ENCODE measurements around the gene ANXA10. TPM values are rescaled to one million over a fixed set of nuclear protein-coding genes. Genes with fewer than 3 reads are reported as not detected.
"Not testable (repeated sequence)": the region's sequence is repeated elsewhere in the genome, so short reads cannot be mapped to it uniquely, and the experiment has no call there.

The ANXA10 gene
- total RNA-seq, 2 experiments from 2014 or later: not detected

- Mint-ChIP-seq H3K4me1 (ENCODE audit: low read depth) (no peaks in the 10 kb centered on the region), H3K9me3 (ENCODE audit: insufficient read depth) (no peaks in the 10 kb centered on the region), H3K4me3 (no peak overlapping the region), H3K36me3 (ENCODE audit: low read depth) (no peaks in the 10 kb centered on the region), H3K27me3 (ENCODE audit: low read depth) (peaks cover 3% of the 10 kb centered on the region), H3K27ac (no peak overlapping the region)
- ATAC-seq (no peak), DNase-seq (no peak)
- POLR2A ChIA-PET: no interaction called here
- CTCF ChIA-PET: no interaction called here
These were observed 31.8 kb downstream of the ANXA10 start for GRCh38 chr4:168124008-168124641.

DNA sequence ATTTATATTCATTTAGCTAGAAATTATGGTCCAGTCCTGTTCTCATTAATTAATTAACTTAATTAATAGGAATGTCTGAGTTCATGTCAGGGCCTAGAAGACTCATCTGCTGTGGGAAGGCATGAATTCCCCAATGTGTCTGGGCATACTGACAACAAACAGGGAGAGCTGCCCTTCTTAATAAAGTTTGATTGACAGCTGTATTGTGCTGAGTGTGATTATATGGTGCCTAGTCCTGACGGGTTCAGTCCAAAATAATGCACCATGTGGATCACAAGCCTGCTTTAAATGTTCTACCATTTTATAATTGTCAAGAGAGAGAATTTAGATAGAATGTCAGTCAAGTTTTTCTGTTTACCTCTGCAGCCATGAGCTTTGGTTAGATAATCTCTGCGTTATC is 34.6 kb downstream of the ANXA10 start:
- no peaks in the 10 kb centered on the region for H3K9me3 Mint-ChIP-seq (ENCODE audit: insufficient read depth)
- ChIA-PET CTCF (no interaction called here), POLR2A (no interaction called here)
- no peak overlapping the region for H3K27ac Mint-ChIP-seq
- no peak overlapping the region for H3K4me3 Mint-ChIP-seq
- ATAC-seq (no peak), DNase-seq (no peak)
- H3K27me3 Mint-ChIP-seq (ENCODE audit: low read depth): peaks cover 3% of the 10 kb centered on the region
- H3K36me3 Mint-ChIP-seq (ENCODE audit: low read depth): no peaks in the 10 kb centered on the region
- H3K4me1 Mint-ChIP-seq (ENCODE audit: low read depth): no peaks in the 10 kb centered on the region

- no peaks in the 10 kb centered on the region for H3K4me1 Mint-ChIP-seq (ENCODE audit: low read depth)
- no peak overlapping the region for H3K4me3 Mint-ChIP-seq
- ChIA-PET POLR2A (no interaction called here), CTCF (no interaction called here)
- H3K27ac Mint-ChIP-seq: no peak overlapping the region
- ATAC-seq: no peak
- DNase-seq: no peak
- H3K27me3 Mint-ChIP-seq (ENCODE audit: low read depth): peaks cover 3% of the 10 kb centered on the region
- H3K36me3 Mint-ChIP-seq (ENCODE audit: low read depth): no peaks in the 10 kb centered on the region
- no peaks in the 10 kb centered on the region for H3K9me3 Mint-ChIP-seq (ENCODE audit: insufficient read depth)
These were observed 36.3 kb downstream of the ANXA10 start for GRCh38 chr4:168128601-168129000.

DNA sequence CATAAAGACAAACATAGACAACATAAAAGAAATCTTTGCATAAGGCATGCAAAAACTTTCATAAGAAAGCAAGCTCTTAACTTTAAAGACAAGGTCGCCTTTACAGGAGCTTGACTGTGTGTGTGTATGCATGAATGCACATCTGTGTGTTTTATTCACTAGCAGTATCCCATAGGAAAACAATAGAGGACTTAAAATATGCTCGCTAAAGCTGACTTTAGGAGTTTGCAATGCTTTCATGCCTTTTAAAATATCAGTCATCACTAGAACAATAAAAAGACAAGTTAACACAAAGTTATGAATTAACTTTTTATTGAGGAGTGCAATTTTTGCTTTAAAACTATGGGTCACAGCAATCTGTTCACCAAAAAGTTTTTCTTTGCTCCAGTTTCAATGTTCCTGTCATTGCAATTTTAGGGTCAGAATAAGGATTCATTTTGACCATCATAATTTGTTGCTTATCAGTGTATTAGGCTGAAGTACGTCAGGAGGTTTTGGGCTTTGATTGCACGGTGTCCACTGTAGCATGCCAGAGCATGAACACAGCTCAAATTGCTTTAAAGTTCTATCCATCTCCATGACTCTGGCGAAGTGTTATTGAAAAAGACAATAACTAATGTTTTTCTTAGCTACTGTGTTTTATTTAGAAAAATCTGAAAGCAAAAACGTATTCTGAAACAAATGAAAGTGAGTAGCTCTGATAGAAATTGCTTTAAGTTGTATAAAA is 36.9 kb downstream of the ANXA10 start:
- CTCF ChIA-PET: no interaction called here
- POLR2A ChIA-PET: no interaction called here

GRCh38 chr4:168129802-168130201 is 37.5 kb downstream of the ANXA10 start:
- no peaks in the 10 kb centered on the region for H3K9me3 Mint-ChIP-seq (ENCODE audit: insufficient read depth)
- ATAC-seq (no peak), DNase-seq (no peak)
- CTCF ChIA-PET: no interaction called here
- no peaks in the 10 kb centered on the region for H3K36me3 Mint-ChIP-seq (ENCODE audit: low read depth)
- peaks cover 7% of the 10 kb centered on the region for H3K27me3 Mint-ChIP-seq (ENCODE audit: low read depth)
- no peak overlapping the region for H3K4me3 Mint-ChIP-seq
- POLR2A ChIA-PET: no interaction called here
- no peak overlapping the region for H3K27ac Mint-ChIP-seq
- no peaks in the 10 kb centered on the region for H3K4me1 Mint-ChIP-seq (ENCODE audit: low read depth)

More for the DNA sequence above, 36.9 kb downstream of the ANXA10 start:
- no peaks in the 10 kb centered on the region for H3K36me3 Mint-ChIP-seq (ENCODE audit: low read depth)
- no peak overlapping the region for H3K4me3 Mint-ChIP-seq
- H3K27me3 Mint-ChIP-seq (ENCODE audit: low read depth): peaks cover 3% of the 10 kb centered on the region
- no peaks in the 10 kb centered on the region for H3K4me1 Mint-ChIP-seq (ENCODE audit: low read depth)
- ATAC-seq: no peak
- DNase-seq: no peak
- no peaks in the 10 kb centered on the region for H3K9me3 Mint-ChIP-seq (ENCODE audit: insufficient read depth)
- no peak overlapping the region for H3K27ac Mint-ChIP-seq

DNA sequence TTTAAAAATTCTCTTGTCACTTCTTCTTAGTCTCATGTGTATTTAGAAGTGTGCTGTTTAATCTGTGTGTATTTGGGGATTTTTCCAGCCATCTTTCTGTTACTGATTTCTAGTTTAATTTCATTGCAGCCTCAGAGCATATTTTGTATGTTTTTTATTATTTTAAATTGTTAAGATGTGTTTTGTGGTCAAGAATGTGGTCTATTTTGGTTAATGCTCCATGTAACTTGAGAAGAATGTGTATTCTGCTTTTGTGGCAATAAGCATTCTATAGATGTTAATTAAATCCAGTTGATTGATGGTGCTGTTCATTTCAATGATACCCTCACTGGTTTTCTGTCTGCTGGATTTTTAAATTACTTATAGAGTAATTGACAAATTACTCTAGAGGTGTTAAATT is 38.9 kb downstream of the ANXA10 start:
- ATAC-seq: no peak
- no peak overlapping the region for H3K27ac Mint-ChIP-seq
- no peaks in the 10 kb centered on the region for H3K9me3 Mint-ChIP-seq (ENCODE audit: insufficient read depth)
- H3K36me3 Mint-ChIP-seq (ENCODE audit: low read depth): no peaks in the 10 kb centered on the region
- no peak for DNase-seq
- no peak overlapping the region for H3K4me3 Mint-ChIP-seq
- peaks cover 11% of the 10 kb centered on the region for H3K27me3 Mint-ChIP-seq (ENCODE audit: low read depth)
- ChIA-PET CTCF (no interaction called here), POLR2A (no interaction called here)
- H3K4me1 Mint-ChIP-seq (ENCODE audit: low read depth): no peaks in the 10 kb centered on the region

DNA sequence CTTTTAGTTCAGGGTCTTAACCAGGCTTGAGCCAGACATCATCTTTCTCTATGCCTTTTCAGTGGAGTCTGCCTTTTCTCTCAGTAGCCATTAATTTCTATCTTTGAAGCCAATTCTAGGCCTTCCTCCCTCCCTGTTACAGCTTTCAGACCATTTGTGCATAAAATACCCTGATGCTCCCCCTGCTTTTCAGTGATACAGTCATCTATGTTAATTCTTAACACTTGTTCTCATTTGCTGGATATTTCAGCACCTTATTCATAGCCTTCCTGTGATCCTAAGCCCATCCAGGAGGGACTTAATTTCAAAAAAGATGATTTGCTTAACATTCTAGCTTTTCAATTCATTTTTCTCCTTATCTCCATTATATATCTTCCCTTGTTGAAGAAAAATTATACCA is 42.3 kb downstream of the ANXA10 start:
- Mint-ChIP-seq H3K27me3 (ENCODE audit: low read depth) (peaks cover 8% of the 10 kb centered on the region), H3K9me3 (ENCODE audit: insufficient read depth) (no peaks in the 10 kb centered on the region), H3K27ac (no peak overlapping the region), H3K4me1 (ENCODE audit: low read depth) (no peaks in the 10 kb centered on the region), H3K36me3 (ENCODE audit: low read depth) (no peaks in the 10 kb centered on the region), H3K4me3 (no peak overlapping the region)
- ATAC-seq (no peak), DNase-seq (no peak)
- ChIA-PET CTCF (no interaction called here), POLR2A (no interaction called here)

GRCh38 chr4:168135860-168136259 is 43.5 kb downstream of the ANXA10 start:
- POLR2A ChIA-PET, CTCF ChIA-PET: not testable (repeated sequence)

DNA sequence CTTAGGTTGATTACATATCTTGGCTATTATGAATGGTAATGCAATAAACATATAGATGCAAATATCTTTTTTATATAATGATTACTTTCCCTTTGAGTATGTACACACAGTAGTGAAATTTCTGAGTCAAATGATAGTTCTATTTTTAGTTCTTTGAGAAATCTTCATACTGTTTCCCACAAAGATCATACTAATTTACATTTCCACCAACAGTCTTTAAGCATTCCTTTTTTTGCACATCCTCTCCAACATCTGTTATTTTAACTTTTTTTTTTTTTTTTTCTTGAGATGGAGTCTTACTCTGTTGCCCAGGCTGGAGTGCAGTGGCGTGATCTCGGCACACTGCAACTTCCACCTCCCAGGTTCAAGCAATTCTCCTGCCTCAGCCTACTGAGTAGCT is 45.4 kb downstream of the ANXA10 start:
- POLR2A ChIA-PET; H3K9me3 Mint-ChIP-seq (ENCODE audit: insufficient read depth); H3K4me3 Mint-ChIP-seq; H3K4me1 Mint-ChIP-seq (ENCODE audit: low read depth); DNase-seq; CTCF ChIA-PET; H3K36me3 Mint-ChIP-seq (ENCODE audit: low read depth); ATAC-seq; H3K27me3 Mint-ChIP-seq (ENCODE audit: low read depth); H3K27ac Mint-ChIP-seq: not testable (repeated sequence)

More at GRCh38 chr4:168135860-168136259, 43.5 kb downstream of the ANXA10 start:
- H3K27me3 Mint-ChIP-seq (ENCODE audit: low read depth); H3K27ac Mint-ChIP-seq; H3K4me1 Mint-ChIP-seq (ENCODE audit: low read depth); H3K9me3 Mint-ChIP-seq (ENCODE audit: insufficient read depth); H3K4me3 Mint-ChIP-seq; H3K36me3 Mint-ChIP-seq (ENCODE audit: low read depth); ATAC-seq; DNase-seq: not testable (repeated sequence)

DNA sequence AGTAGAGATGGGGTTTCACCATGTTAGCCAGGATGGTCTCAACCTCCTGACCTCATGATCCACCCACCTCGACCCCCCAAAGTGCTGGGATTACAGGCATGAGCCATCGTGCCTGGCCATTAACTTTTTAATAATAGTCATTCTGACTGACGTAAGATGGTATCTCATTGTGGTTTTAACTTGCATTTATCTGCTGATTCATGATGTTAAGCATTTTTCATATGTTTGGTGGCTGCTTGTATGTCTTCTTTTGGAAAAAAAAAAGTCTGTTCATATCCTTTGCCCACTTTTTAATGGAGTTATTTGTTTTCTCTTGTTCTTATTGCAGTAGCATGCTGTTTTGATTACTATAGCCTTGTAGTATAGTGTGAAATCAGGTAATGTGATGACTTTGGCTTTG is 45.8 kb downstream of the ANXA10 start:
- Mint-ChIP-seq H3K4me3 (no peak overlapping the region), H3K27me3 (ENCODE audit: low read depth) (peaks cover 8% of the 10 kb centered on the region)

DNA sequence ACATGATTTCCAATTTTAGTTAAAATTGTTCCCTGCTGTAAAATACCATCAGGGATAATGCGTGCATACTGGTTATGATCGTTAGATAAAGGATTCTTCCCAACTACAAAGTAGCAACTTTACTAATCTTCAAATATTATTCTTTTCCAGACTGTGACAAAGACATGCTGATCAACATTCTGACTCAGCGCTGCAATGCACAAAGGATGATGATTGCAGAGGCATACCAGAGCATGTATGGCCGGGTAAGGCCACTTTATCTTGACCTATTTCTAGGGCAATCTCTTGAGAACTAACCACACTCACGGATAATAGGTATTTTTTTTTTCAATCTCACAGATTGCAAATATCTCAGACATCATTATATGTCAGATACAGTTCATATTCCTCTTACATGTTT is 47.0 kb downstream of the ANXA10 start:
- DNase-seq (no peak), ATAC-seq (no peak)
- POLR2A ChIA-PET: no interaction called here
- H3K27me3 Mint-ChIP-seq (ENCODE audit: low read depth): peaks cover 8% of the 10 kb centered on the region
- H3K4me1 Mint-ChIP-seq (ENCODE audit: low read depth): no peaks in the 10 kb centered on the region
- no peak overlapping the region for H3K4me3 Mint-ChIP-seq
- CTCF ChIA-PET: no interaction called here
- no peaks in the 10 kb centered on the region for H3K9me3 Mint-ChIP-seq (ENCODE audit: insufficient read depth)
- no peaks in the 10 kb centered on the region for H3K36me3 Mint-ChIP-seq (ENCODE audit: low read depth)
- H3K27ac Mint-ChIP-seq: no peak overlapping the region

More for the DNA sequence above, 45.8 kb downstream of the ANXA10 start:
- H3K9me3 Mint-ChIP-seq (ENCODE audit: insufficient read depth): no peaks in the 10 kb centered on the region
- H3K27ac Mint-ChIP-seq: no peak overlapping the region
- POLR2A ChIA-PET: no interaction called here
- CTCF ChIA-PET: no interaction called here
- ATAC-seq: no peak
- H3K4me1 Mint-ChIP-seq (ENCODE audit: low read depth): no peaks in the 10 kb centered on the region
- H3K36me3 Mint-ChIP-seq (ENCODE audit: low read depth): no peaks in the 10 kb centered on the region
- no peak for DNase-seq

DNA sequence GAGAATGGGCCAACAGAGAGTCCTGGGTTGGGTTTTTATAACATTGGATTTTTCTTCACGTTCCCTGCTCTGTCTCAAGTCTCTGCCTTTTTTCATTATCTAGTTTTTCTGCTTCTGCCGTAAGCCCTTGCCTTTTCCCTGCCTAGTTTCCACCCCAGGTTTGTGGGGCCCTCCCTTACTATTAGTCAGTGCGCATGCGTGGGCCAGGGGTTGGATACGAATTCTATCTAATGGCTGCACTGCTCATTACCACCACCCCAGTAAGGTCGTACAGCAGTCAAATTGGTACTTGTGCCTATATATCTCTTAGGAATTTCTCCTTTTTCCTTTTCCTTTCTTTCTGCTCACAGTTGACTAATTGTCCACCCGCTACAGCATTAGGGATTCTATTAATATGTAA is 49.4 kb downstream of the ANXA10 start:
- no peaks in the 10 kb centered on the region for H3K36me3 Mint-ChIP-seq (ENCODE audit: low read depth)
- no peaks in the 10 kb centered on the region for H3K4me1 Mint-ChIP-seq (ENCODE audit: low read depth)
- ChIA-PET POLR2A (no interaction called here), CTCF (interaction anchor here (1.0 kb wide), 1 partner anchor 12 kb away, joined by 3 read pairs; no protein-coding TSS in a partner anchor)
- H3K4me3 Mint-ChIP-seq: no peak overlapping the region
- H3K9me3 Mint-ChIP-seq (ENCODE audit: insufficient read depth): no peaks in the 10 kb centered on the region
- ATAC-seq (no peak), DNase-seq (no peak)
- H3K27me3 Mint-ChIP-seq (ENCODE audit: low read depth): no peaks in the 10 kb centered on the region
- no peak overlapping the region for H3K27ac Mint-ChIP-seq

DNA sequence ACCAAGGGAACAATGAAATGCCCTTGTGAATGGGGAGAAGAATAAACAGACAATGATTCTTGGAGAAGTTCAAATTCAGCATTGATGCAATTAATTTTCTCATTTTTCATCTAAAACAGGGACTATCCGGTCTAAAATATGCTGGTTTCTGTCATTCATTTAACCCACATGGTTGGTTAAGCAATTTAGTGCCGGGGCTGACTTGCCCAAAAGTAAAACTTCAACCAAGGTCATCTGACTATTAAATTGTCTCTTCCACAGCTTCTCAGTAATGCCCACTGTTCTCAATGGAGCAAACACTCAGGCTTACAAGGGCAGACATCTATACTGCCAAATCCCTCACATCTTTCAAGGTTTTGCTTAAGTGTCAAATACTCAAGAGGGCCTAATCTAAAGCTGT is 51.3 kb downstream of the ANXA10 start:
- ChIA-PET POLR2A (no interaction called here), CTCF (interaction anchor here (2.5 kb wide), 1 partner anchor 10 kb away, joined by 12 read pairs; no protein-coding TSS in a partner anchor)
- no peak for ATAC-seq
- H3K4me3 Mint-ChIP-seq: no peak overlapping the region
- no peak for DNase-seq
- H3K27me3 Mint-ChIP-seq (ENCODE audit: low read depth): no peaks in the 10 kb centered on the region
- no peaks in the 10 kb centered on the region for H3K36me3 Mint-ChIP-seq (ENCODE audit: low read depth)
- H3K9me3 Mint-ChIP-seq (ENCODE audit: insufficient read depth): no peaks in the 10 kb centered on the region
- no peak overlapping the region for H3K27ac Mint-ChIP-seq
- H3K4me1 Mint-ChIP-seq (ENCODE audit: low read depth): no peaks in the 10 kb centered on the region

All from activated CD8-positive, alpha-beta T cell treated with anti-CD3 and anti-CD28 coated beads, Interleukin-2, amount 10 ng/mL, durations not matched to agents 7 days and 5 days (primary cell).